ENCODE results near the gene OCSTAMP.

OCSTAMP gene

GRCh38 chr20:46573234-46573633 lies 22.8 kb upstream of the OCSTAMP start:
- DNase-seq (ENCODE audit: low read depth) = no peak

GRCh38 chr20:46572790-46573189 lies 22.3 kb upstream of the OCSTAMP start:
- no peak for DNase-seq (ENCODE audit: low read depth)

- no peak for DNase-seq (ENCODE audit: low read depth)
These were observed 21.7 kb upstream of the OCSTAMP start for GRCh38 chr20:46572153-46572552.

- no peak for DNase-seq (ENCODE audit: low read depth)
These were observed 21.0 kb upstream of the OCSTAMP start for GRCh38 chr20:46571418-46571817.

- DNase-seq (ENCODE audit: low read depth) = no peak
These were observed 20.5 kb upstream of the OCSTAMP start for GRCh38 chr20:46570956-46571355.

GRCh38 chr20:46569961-46570360 lies 19.5 kb upstream of the OCSTAMP start:
- DNase-seq (ENCODE audit: low read depth) = no peak

GRCh38 chr20:46568570-46569129 lies 18.2 kb upstream of the OCSTAMP start:
- DNase-seq (ENCODE audit: low read depth) = peak; percentile 14

- no peak for DNase-seq (ENCODE audit: low read depth)
These were observed 15.7 kb upstream of the OCSTAMP start for GRCh38 chr20:46566125-46566524.

GRCh38 chr20:46564241-46564957 lies 13.9 kb upstream of the OCSTAMP start:
- no peak for DNase-seq (ENCODE audit: low read depth)

GRCh38 chr20:46563860-46564221 lies 13.4 kb upstream of the OCSTAMP start:
- no peak for DNase-seq (ENCODE audit: low read depth)

GRCh38 chr20:46563170-46563859 lies 12.9 kb upstream of the OCSTAMP start:
- no peak for DNase-seq (ENCODE audit: low read depth)

- DNase-seq (ENCODE audit: low read depth) = peak; percentile 19
These were observed 12.1 kb upstream of the OCSTAMP start for GRCh38 chr20:46562373-46563169.

- no peak for DNase-seq (ENCODE audit: low read depth)
These were observed 11.5 kb upstream of the OCSTAMP start for GRCh38 chr20:46562009-46562372.

- no peak for DNase-seq (ENCODE audit: low read depth)
These were observed 9.4 kb upstream of the OCSTAMP start for GRCh38 chr20:46559685-46560440.

GRCh38 chr20:46559001-46559400 lies 8.5 kb upstream of the OCSTAMP start:
- DNase-seq (ENCODE audit: low read depth) = no peak

GRCh38 chr20:46558511-46558959 lies 8.1 kb upstream of the OCSTAMP start:
- DNase-seq (ENCODE audit: low read depth) = peak; percentile 57

GRCh38 chr20:46557231-46557956 lies 6.9 kb upstream of the OCSTAMP start:
- DNase-seq (ENCODE audit: low read depth) = no peak

GRCh38 chr20:46555370-46555956 lies 5.0 kb upstream of the OCSTAMP start:
- no peak for DNase-seq (ENCODE audit: low read depth)

GRCh38 chr20:46554828-46555227 lies 4.4 kb upstream of the OCSTAMP start:
- DNase-seq (ENCODE audit: low read depth) = no peak

- DNase-seq (ENCODE audit: low read depth) = no peak
These were observed 3.5 kb upstream of the OCSTAMP start for GRCh38 chr20:46553926-46554325.
